ENCODE data around the gene UAP1L1.

GRCh38 chr9:137056739-137057415 is 20.4 kb upstream of the UAP1L1 start:
- TF ChIP-seq, protein P1, sequence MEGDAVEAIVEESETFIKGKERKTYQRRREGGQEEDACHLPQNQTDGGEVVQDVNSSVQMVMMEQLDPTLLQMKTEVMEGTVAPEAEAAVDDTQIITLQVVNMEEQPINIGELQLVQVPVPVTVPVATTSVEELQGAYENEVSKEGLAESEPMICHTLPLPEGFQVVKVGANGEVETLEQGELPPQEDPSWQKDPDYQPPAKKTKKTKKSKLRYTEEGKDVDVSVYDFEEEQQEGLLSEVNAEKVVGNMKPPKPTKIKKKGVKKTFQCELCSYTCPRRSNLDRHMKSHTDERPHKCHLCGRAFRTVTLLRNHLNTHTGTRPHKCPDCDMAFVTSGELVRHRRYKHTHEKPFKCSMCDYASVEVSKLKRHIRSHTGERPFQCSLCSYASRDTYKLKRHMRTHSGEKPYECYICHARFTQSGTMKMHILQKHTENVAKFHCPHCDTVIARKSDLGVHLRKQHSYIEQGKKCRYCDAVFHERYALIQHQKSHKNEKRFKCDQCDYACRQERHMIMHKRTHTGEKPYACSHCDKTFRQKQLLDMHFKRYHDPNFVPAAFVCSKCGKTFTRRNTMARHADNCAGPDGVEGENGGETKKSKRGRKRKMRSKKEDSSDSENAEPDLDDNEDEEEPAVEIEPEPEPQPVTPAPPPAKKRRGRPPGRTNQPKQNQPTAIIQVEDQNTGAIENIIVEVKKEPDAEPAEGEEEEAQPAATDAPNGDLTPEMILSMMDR (IDR thresholded peaks at IDR 0.05): no peak
- TF ChIP-seq POLR2A (IDR thresholded peaks at IDR 0.05): no peak
